Stomach smooth muscle (tissue), 2 donors: ENCODE measurements around the gene ISG15.

Experiments used
- H3K27ac ChIP-seq: one replicate; pipeline ENCODE4 v1.7.0; 2013; ENCODE audit warnings: mild to moderate bottlenecking, low read length, inconsistent platforms
- H3K27me3 ChIP-seq, 2 donors: one replicate each; pipeline ENCODE4 v1.7.0; 2013; ENCODE audit warnings: low read length in 2 of 2; ENCODE audit not compliant: insufficient read depth in 2 of 2, control insufficient read depth in 1 of 2
- H3K36me3 ChIP-seq, 2 donors: one replicate each; pipeline ENCODE4 v1.7.0; 2013; ENCODE audit warnings: low read length in 2 of 2; ENCODE audit not compliant: control insufficient read depth in 2 of 2, insufficient read depth in 2 of 2
- H3K4me1 ChIP-seq: one replicate; pipeline ENCODE4 v1.7.0; 2013; ENCODE audit warnings: low read length; ENCODE audit not compliant: control insufficient read depth, insufficient read depth
- H3K4me3 ChIP-seq, 2 donors: one replicate each; pipeline ENCODE4 v1.7.0; 2013; ENCODE audit warnings: low read length in 2 of 2
- H3K9ac ChIP-seq, 2 donors: one replicate each; pipeline ENCODE4 v1.7.0; 2013; ENCODE audit warnings: low read length in 2 of 2, mild to moderate bottlenecking in 1 of 2
- H3K9me3 ChIP-seq, 2 donors: one replicate each; pipeline ENCODE4 v1.7.0; 2013; ENCODE audit warnings: low read length in 2 of 2; ENCODE audit not compliant: control insufficient read depth in 2 of 2
- donor health status: healthy.
- donor health status: Pancreatic carcinoma.

ISG15 gene

DNA sequence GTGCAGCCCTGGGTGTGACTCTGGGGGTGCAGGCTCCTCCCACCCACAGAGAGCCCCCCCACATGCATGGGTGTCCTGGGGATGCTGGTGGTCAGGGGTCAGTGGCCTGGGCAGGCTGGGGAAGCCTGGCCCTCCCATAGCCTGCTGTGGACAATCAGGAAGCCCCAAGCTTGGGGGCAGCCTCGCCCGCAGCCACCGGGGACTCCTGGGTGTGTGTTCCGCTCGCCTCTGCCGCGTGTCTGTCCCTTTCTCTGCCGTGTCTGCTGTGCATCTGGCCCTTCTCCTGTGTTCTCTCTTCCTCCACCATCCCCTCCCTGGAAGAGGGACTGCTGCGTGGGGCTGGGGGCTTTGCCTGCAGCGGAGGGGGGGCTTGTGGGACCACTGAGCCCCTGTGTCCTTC lies 29.5 kb downstream of the ISG15 start:
- Histone ChIP-seq H3K9me3 (no peaks in the 10 kb centered on the region), H3K36me3 (no peaks in the 10 kb centered on the region), H3K27me3 (peaks cover 0 to 2% of the 10 kb centered on the region in 2 donors), H3K4me3 (no peak overlapping the region), H3K9ac (no peak overlapping the region), H3K27ac (no peak overlapping the region), H3K4me1 (peaks cover 13% of the 10 kb centered on the region)

- Histone ChIP-seq H3K36me3 (no peaks in the 10 kb centered on the region), H3K27ac (no peak overlapping the region), H3K4me3 (no peak overlapping the region), H3K4me1 (peaks cover 11% of the 10 kb centered on the region), H3K27me3 (no peaks in the 10 kb centered on the region), H3K9me3 (no peaks in the 10 kb centered on the region), H3K9ac (no peak overlapping the region)
Observed at GRCh38 chr1:1043411-1043810, 30.1 kb downstream of the ISG15 start.

DNA sequence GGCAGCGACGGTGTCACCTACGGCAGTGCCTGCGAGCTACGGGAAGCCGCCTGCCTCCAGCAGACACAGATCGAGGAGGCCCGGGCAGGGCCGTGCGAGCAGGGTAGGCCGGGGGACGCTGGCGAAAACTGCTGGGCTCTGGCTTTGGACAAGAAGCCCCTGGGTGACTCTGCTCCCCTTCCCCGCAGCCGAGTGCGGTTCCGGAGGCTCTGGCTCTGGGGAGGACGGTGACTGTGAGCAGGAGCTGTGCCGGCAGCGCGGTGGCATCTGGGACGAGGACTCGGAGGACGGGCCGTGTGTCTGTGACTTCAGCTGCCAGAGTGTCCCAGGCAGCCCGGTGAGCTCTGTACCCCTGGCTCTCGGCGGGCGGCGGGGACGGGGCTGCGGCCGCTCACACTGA lies 30.6 kb downstream of the ISG15 start:
- H3K4me3 ChIP-seq = no peak overlapping the region
- H3K9ac ChIP-seq = no peak overlapping the region
- no peaks in the 10 kb centered on the region for H3K27me3 ChIP-seq
- H3K27ac ChIP-seq = no peak overlapping the region
- H3K36me3 ChIP-seq = no peaks in the 10 kb centered on the region
- peaks cover 11% of the 10 kb centered on the region for H3K4me1 ChIP-seq
- H3K9me3 ChIP-seq = no peaks in the 10 kb centered on the region

DNA sequence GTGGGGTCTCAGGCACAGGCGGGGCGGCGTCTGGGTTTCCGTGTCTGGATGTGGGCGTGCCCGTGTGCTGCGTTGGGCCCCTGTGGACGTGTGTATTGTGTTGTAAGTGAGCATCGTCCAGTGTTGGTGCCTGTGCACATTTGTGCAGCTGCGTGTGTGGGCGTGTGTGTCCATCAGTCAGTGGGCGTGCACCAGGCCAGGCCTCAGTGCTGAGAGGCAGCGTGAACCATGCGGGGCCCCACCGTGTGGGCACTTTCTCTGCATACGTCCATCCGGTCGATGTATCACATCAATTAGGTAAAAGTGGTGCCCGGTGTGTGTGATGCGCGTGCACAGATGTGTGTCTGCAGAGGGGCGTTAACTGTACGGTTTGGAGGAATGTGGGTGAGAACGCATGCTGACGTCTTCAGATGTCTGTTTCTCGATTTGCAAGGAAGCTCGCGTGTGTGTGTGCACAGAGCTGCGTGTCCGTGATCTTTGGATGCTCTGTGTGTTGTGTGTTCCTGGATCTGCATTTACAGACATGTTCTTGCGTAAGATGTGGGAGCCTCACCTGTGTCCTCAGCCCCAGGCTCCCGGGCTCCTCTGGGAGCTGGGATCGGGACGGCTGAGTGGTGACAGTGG lies 31.3 kb downstream of the ISG15 start:
- Histone ChIP-seq H3K4me3 (no peak overlapping the region), H3K27ac (no peak overlapping the region), H3K27me3 (no peaks in the 10 kb centered on the region), H3K9ac (no peak overlapping the region), H3K9me3 (no peaks in the 10 kb centered on the region), H3K36me3 (no peaks in the 10 kb centered on the region), H3K4me1 (peaks cover 11% of the 10 kb centered on the region)

DNA sequence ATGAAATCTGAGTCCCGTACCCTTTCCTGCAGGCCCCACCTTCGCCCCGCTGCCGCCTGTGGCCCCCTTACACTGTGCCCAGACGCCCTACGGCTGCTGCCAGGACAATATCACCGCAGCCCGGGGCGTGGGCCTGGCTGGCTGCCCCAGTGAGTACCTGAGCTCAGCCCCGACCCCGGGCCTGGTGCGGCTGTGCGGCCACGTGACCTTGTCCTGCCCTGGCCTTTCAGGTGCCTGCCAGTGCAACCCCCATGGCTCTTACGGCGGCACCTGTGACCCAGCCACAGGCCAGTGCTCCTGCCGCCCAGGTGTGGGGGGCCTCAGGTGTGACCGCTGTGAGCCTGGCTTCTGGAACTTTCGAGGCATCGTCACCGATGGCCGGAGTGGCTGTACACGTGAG lies 31.8 kb downstream of the ISG15 start:
- Histone ChIP-seq H3K4me3 (no peak overlapping the region), H3K36me3 (no peaks in the 10 kb centered on the region), H3K4me1 (peaks cover 5% of the 10 kb centered on the region), H3K9ac (no peak overlapping the region), H3K27ac (no peak overlapping the region), H3K9me3 (no peaks in the 10 kb centered on the region), H3K27me3 (no peaks in the 10 kb centered on the region)

DNA sequence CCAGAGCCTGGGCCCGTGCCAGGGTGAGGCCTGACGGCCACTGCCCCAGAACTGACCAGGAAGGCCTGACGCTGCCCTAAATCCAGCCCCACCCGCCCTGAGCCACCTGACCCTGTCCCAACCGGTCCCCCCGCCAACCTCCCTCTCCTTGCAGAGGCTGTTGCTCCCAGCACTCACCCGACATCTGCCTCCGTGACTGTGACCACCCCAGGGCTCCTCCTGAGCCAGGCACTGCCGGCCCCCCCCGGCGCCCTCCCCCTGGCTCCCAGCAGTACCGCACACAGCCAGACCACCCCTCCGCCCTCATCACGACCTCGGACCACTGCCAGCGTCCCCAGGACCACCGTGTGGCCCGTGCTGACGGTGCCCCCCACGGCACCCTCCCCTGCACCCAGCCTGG lies 32.9 kb downstream of the ISG15 start:
- no peak overlapping the region for H3K27ac ChIP-seq
- no peaks in the 10 kb centered on the region for H3K27me3 ChIP-seq
- no peaks in the 10 kb centered on the region for H3K36me3 ChIP-seq
- H3K4me1 ChIP-seq = no peaks in the 10 kb centered on the region
- H3K9ac ChIP-seq = no peak overlapping the region
- no peaks in the 10 kb centered on the region for H3K9me3 ChIP-seq
- H3K4me3 ChIP-seq = no peak overlapping the region

GRCh38 chr1:1046767-1047166 lies 33.5 kb downstream of the ISG15 start:
- Histone ChIP-seq H3K36me3 (no peaks in the 10 kb centered on the region), H3K4me3 (no peak overlapping the region), H3K4me1 (no peaks in the 10 kb centered on the region)

GRCh38 chr1:1047407-1047806 lies 34.1 kb downstream of the ISG15 start:
- Histone ChIP-seq H3K36me3 (no peaks in the 10 kb centered on the region), H3K4me3 (no peak overlapping the region), H3K9me3 (no peaks in the 10 kb centered on the region), H3K9ac (no peak overlapping the region), H3K27ac (no peak overlapping the region), H3K4me1 (no peaks in the 10 kb centered on the region), H3K27me3 (no peaks in the 10 kb centered on the region)

More at GRCh38 chr1:1046767-1047166, 33.5 kb downstream of the ISG15 start:
- Histone ChIP-seq H3K27me3 (no peaks in the 10 kb centered on the region), H3K9ac (no peak overlapping the region), H3K9me3 (no peaks in the 10 kb centered on the region), H3K27ac (no peak overlapping the region)

DNA sequence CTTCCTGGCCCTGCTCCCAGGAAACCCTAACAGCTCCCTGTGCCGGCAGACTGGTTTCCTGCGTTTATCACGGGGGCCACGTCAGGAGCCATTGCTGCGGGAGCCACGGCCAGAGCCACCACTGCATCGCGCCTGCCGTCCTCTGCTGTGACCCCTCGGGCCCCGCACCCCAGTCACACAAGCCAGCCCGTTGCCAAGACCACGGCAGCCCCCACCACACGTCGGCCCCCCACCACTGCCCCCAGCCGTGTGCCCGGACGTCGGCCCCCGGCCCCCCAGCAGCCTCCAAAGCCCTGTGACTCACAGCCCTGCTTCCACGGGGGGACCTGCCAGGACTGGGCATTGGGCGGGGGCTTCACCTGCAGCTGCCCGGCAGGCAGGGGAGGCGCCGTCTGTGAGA lies 34.7 kb downstream of the ISG15 start:
- no peaks in the 10 kb centered on the region for H3K36me3 ChIP-seq
- H3K4me3 ChIP-seq = no peak overlapping the region
- H3K27me3 ChIP-seq = no peaks in the 10 kb centered on the region
- no peak overlapping the region for H3K27ac ChIP-seq
- no peaks in the 10 kb centered on the region for H3K4me1 ChIP-seq
- no peak overlapping the region for H3K9ac ChIP-seq
- no peaks in the 10 kb centered on the region for H3K9me3 ChIP-seq

DNA sequence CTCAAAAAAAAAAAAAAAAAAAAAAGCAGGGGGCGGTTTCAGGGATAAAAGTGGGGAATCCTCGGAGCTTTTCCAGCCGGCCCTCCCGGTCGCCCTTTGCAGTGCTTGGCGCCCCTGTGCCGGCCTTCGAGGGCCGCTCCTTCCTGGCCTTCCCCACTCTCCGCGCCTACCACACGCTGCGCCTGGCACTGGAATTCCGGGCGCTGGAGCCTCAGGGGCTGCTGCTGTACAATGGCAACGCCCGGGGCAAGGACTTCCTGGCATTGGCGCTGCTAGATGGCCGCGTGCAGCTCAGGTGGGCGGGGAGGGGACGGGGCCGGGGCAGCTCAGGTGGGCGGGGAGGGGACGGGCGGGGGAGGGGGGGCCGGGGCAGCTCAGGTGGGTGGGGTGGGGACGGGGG lies 35.5 kb downstream of the ISG15 start:
- no peak overlapping the region for H3K4me3 ChIP-seq
- H3K9ac ChIP-seq = no peak overlapping the region
- H3K9me3 ChIP-seq = no peaks in the 10 kb centered on the region
- H3K27ac ChIP-seq = no peak overlapping the region
- no peaks in the 10 kb centered on the region for H3K4me1 ChIP-seq
- no peaks in the 10 kb centered on the region for H3K36me3 ChIP-seq
- H3K27me3 ChIP-seq = no peaks in the 10 kb centered on the region

DNA sequence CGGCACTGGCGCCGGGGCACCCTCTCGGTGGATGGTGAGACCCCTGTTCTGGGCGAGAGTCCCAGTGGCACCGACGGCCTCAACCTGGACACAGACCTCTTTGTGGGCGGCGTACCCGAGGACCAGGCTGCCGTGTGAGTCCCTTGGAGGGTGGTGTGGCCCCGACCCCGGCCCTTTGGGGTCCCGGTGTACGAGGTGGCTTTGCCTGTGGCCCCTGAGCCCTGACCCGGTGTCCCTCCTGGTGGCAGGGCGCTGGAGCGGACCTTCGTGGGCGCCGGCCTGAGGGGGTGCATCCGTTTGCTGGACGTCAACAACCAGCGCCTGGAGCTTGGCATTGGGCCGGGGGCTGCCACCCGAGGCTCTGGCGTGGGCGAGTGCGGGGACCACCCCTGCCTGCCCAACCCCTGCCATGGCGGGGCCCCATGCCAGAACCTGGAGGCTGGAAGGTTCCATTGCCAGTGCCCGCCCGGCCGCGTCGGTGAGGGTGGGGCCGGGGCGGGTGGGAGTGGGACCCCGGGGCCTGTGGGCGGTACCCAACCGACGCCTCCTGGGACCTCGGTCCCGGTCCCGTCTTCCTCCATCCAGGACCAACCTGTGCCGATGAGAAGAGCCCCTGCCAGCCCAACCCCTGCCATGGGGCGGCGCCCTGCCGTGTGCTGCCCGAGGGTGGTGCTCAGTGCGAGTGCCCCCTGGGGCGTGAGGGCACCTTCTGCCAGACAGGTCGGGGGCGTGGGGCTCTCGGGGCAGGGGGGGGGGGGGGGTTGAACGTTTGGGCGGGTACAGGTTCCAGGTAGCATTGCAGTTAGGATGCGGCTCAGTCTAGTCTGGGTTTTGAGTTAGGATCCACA lies 36.2 kb downstream of the ISG15 start:
- H3K4me1 ChIP-seq = no peaks in the 10 kb centered on the region
- no peaks in the 10 kb centered on the region for H3K9me3 ChIP-seq
- H3K9ac ChIP-seq = no peak overlapping the region
- no peaks in the 10 kb centered on the region for H3K27me3 ChIP-seq
- H3K36me3 ChIP-seq = no peaks in the 10 kb centered on the region
- H3K4me3 ChIP-seq = no peak overlapping the region
- H3K27ac ChIP-seq = no peak overlapping the region
